PC-3 (cell line): ENCODE data around the gene PDE4DIP. TPM values are rescaled to one million over a fixed set of nuclear protein-coding genes. Genes with fewer than 3 reads are reported as not detected.
"Not testable (repeated sequence)": the region's sequence is repeated elsewhere in the genome, so short reads cannot be mapped to it uniquely, and the experiment has no call there.

Source experiments
- ATAC-seq: fragments of 200-7000 bp; cut with Tn5 transposase; 2 replicates; pipeline ENCODE4 v1.9.1; 2020; ENCODE audit warnings: mild to moderate bottlenecking, moderate library complexity
- BruUV-seq: library from RNA; stranded (reverse); fragments of 400-500 nt; replicated peaks from 2 replicates; lab custom pipeline; 2021; lab: Mats Ljungman, UMichigan
- CTCF ChIA-PET: fragments of 300-600 bp; sonication (Branson Sonifier 250); formaldehyde crosslinking; loops from one replicate; lab custom pipeline; 2022; ENCODE audit warnings: antibody characterized with exemption; lab: Charles Lee
- POLR2A ChIA-PET: fragments of 300-600 bp; sonication (Branson Sonifier 250); formaldehyde crosslinking; loops from one replicate; lab custom pipeline; 2022; ENCODE audit warnings: antibody characterized with exemption; ENCODE audit not compliant: unreplicated experiment; lab: Charles Lee
- DNase-seq: peaks from one replicate; pipeline ENCODE4 v3.0.0-alpha.2; 2015
- H2AFZ ChIP-seq: fragments of 300-600 bp; sonication (generic); 2 replicates; pipeline ENCODE4 v1.6.0; 2016; ENCODE audit warnings: antibody characterized with exemption, low read length
- H3F3A ChIP-seq: fragments of 300-600 bp; sonication (generic); one replicate; pipeline ENCODE4 v1.6.0; 2017; ENCODE audit warnings: antibody characterized with exemption, low read length, control low read depth, mild to moderate bottlenecking; ENCODE audit not compliant: unreplicated experiment
- H3K27ac ChIP-seq: fragments of 300-600 bp; sonication (generic); 2 replicates; pipeline ENCODE4 v1.5.1; 2016; ENCODE audit warnings: mild to moderate bottlenecking, low read length
- H3K27me3 ChIP-seq: fragments of 300-600 bp; sonication (generic); 2 replicates; pipeline ENCODE4 v1.6.1; 2016; ENCODE audit warnings: low read length, mixed read lengths
- H3K36me3 ChIP-seq: fragments of 300-600 bp; sonication (generic); 2 replicates; pipeline ENCODE4 v1.6.1; 2016; ENCODE audit warnings: low read depth, mixed run types, low read length, mixed read lengths
- H3K4me1 ChIP-seq: fragments of 300-600 bp; sonication (generic); 2 replicates; pipeline ENCODE4 v1.5.1; 2016; ENCODE audit warnings: low read length; ENCODE audit not compliant: insufficient read depth
- H3K4me2 ChIP-seq: fragments of 300-600 bp; sonication (generic); 2 replicates; pipeline ENCODE4 v1.6.0; 2016; ENCODE audit warnings: low read length
- H3K4me3 ChIP-seq: fragments of 300-600 bp; sonication (generic); 2 replicates; pipeline ENCODE4 v1.5.1; 2016; ENCODE audit warnings: mild to moderate bottlenecking, low read length, mixed read lengths
- H3K79me2 ChIP-seq: fragments of 300-600 bp; sonication (generic); 2 replicates; pipeline ENCODE4 v1.6.1; 2017; ENCODE audit warnings: low read length, mixed read lengths
- H3K9ac ChIP-seq: fragments of 300-600 bp; sonication (generic); 2 replicates; pipeline ENCODE4 v1.6.0; 2016; ENCODE audit warnings: mild to moderate bottlenecking, low read length
- H3K9me2 ChIP-seq: fragments of 300-600 bp; sonication (generic); replicated peaks from 2 replicates; pipeline ENCODE4 v1.6.1; 2016; ENCODE audit warnings: mixed run types, low read length, mixed read lengths
- H3K9me3 ChIP-seq: fragments of 300-600 bp; sonication (generic); 2 replicates; pipeline ENCODE4 v1.6.1; 2016; ENCODE audit warnings: low read length, mixed read lengths
- H4K20me1 ChIP-seq: fragments of 300-600 bp; sonication (generic); 2 replicates; pipeline ENCODE4 v1.6.1; 2016; ENCODE audit warnings: low read length, mixed read lengths
- intact Hi-C: fragments of 100-400 bp; cut with micrococcal nuclease; formaldehyde crosslinking; loops from 2 replicates; pipeline ENCODE4 v1.9.0; 2023
- total RNA-seq: library from RNA; depleted of rRNA; stranded (reverse); fragments of >200 nt; gene quantifications from 2 replicates; pipeline ENCODE4 v1.2.3, GENCODE V29; 2014

The PDE4DIP gene
- total RNA-seq, 1 experiment from 2014 or later: 20.1 TPM

GRCh38 chr1:148927645-148928044 lies 83.4 kb downstream of the PDE4DIP start:
- H4K20me1 ChIP-seq, intact Hi-C loops, H3K27me3 ChIP-seq, POLR2A ChIA-PET, H3K36me3 ChIP-seq, H3K9me3 ChIP-seq, H2AFZ ChIP-seq, H3K4me1 ChIP-seq, H3K9ac ChIP-seq, H3F3A ChIP-seq, H3K27ac ChIP-seq, H3K4me2 ChIP-seq, ATAC-seq, H3K9me2 ChIP-seq, CTCF ChIA-PET, DNase-seq, H3K4me3 ChIP-seq, BruUV-seq, H3K79me2 ChIP-seq: not testable (repeated sequence)

GRCh38 chr1:148929253-148929652 lies 85.0 kb downstream of the PDE4DIP start:
- H3K36me3 ChIP-seq, ATAC-seq, H3K9ac ChIP-seq, H3K4me3 ChIP-seq, CTCF ChIA-PET, H3K4me2 ChIP-seq, POLR2A ChIA-PET, BruUV-seq, H3K9me2 ChIP-seq, intact Hi-C loops, H3K4me1 ChIP-seq, H3K79me2 ChIP-seq, H3F3A ChIP-seq, H2AFZ ChIP-seq, H4K20me1 ChIP-seq, H3K27me3 ChIP-seq, H3K9me3 ChIP-seq, H3K27ac ChIP-seq: not testable (repeated sequence)
- DNase-seq: peak; percentile 0

GRCh38 chr1:148935381-148936002 lies 91.3 kb downstream of the PDE4DIP start:
- CTCF ChIA-PET, H4K20me1 ChIP-seq, DNase-seq, H3K27me3 ChIP-seq, POLR2A ChIA-PET, H3K4me1 ChIP-seq, H3K36me3 ChIP-seq, H2AFZ ChIP-seq, H3K9me2 ChIP-seq, H3K79me2 ChIP-seq, BruUV-seq, H3K4me3 ChIP-seq, H3F3A ChIP-seq, H3K9me3 ChIP-seq, ATAC-seq, H3K9ac ChIP-seq, H3K4me2 ChIP-seq, intact Hi-C loops, H3K27ac ChIP-seq: not testable (repeated sequence)

- peak; percentile 62 for ATAC-seq
These were observed 98.7 kb downstream of the PDE4DIP start for GRCh38 chr1:148942906-148943305.

GRCh38 chr1:148945130-148945529 lies 100.9 kb downstream of the PDE4DIP start:
- intact Hi-C loops, CTCF ChIA-PET, BruUV-seq, H3K9ac ChIP-seq, H3K27me3 ChIP-seq, DNase-seq, H3K27ac ChIP-seq, H4K20me1 ChIP-seq, H3K36me3 ChIP-seq, POLR2A ChIA-PET, H3K4me2 ChIP-seq, H3K4me1 ChIP-seq, H2AFZ ChIP-seq, H3K79me2 ChIP-seq, H3K9me2 ChIP-seq, H3F3A ChIP-seq, H3K4me3 ChIP-seq, H3K9me3 ChIP-seq: not testable (repeated sequence)
- peak; percentile 69 for ATAC-seq

More at GRCh38 chr1:148942906-148943305, 98.7 kb downstream of the PDE4DIP start:
- POLR2A ChIA-PET, CTCF ChIA-PET, H3K4me2 ChIP-seq, H3K36me3 ChIP-seq, H2AFZ ChIP-seq, H3K4me3 ChIP-seq, H3K9me3 ChIP-seq, BruUV-seq, H3K27me3 ChIP-seq, H4K20me1 ChIP-seq, H3K27ac ChIP-seq, H3K79me2 ChIP-seq, H3K9me2 ChIP-seq, H3K4me1 ChIP-seq, H3F3A ChIP-seq, intact Hi-C loops, DNase-seq, H3K9ac ChIP-seq: not testable (repeated sequence)

- ATAC-seq, H3K9ac ChIP-seq, intact Hi-C loops, H3F3A ChIP-seq, H3K79me2 ChIP-seq, DNase-seq, H3K9me3 ChIP-seq, CTCF ChIA-PET, H4K20me1 ChIP-seq, H3K4me3 ChIP-seq, POLR2A ChIA-PET, H3K4me1 ChIP-seq, H3K9me2 ChIP-seq, BruUV-seq, H2AFZ ChIP-seq, H3K27me3 ChIP-seq, H3K27ac ChIP-seq, H3K36me3 ChIP-seq, H3K4me2 ChIP-seq: not testable (repeated sequence)
These were observed 104.5 kb downstream of the PDE4DIP start for GRCh38 chr1:148948768-148949167.
